GM21528 (cell line): ENCODE measurements around the gene DHTKD1.

Experiments used
- ATAC-seq: cut with Tn5 transposase; IDR thresholded peaks from one replicate; pipeline ENCODE4 v1.9.1; 2021; ENCODE audit warnings: mild to moderate bottlenecking, moderate library complexity; ENCODE audit not compliant: unreplicated experiment, low FRiP score

The DHTKD1 gene

GRCh38 chr10:12068449-12069269, at the start of gene DHTKD1:
TSS of gene DHTKD1 (plus strand) at chr10:12068954. CDS start at chr10:12069034, 80 bp downstream.
- ATAC-seq, result peak; percentile 96

DNA sequence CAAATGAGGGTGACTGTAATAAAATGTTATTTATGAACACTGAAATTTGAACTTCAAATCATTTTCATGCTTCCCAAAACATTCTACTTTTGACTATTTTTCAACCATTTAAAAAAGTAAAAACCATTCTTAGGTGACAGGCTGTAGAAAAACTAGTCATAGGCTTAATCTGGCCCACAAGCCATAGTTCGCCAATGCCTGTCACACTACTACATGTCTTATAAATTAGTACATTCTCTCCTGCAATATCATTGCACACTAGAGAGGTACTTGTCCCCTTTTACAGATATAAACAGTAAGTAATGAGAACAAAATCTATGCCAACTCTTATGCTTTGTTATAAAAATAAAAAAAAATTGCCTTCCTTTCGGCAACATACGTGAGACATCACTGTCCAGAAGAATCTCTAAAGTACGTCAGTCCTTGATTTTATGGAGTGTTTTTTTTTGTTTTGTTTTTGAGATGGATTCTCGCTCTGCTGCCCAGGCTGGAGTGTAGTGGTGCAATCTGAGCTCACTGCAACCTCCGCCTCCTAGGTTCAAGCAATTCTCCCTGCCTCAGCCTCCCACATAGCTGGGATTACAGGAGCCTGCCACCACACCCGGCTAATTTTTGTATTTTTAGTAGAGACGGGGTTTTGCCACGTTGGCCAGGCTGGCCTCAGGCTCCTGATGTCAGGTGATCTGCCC, 49.3 kb upstream of the DHTKD1 start:
- ATAC-seq, result no peak

DNA sequence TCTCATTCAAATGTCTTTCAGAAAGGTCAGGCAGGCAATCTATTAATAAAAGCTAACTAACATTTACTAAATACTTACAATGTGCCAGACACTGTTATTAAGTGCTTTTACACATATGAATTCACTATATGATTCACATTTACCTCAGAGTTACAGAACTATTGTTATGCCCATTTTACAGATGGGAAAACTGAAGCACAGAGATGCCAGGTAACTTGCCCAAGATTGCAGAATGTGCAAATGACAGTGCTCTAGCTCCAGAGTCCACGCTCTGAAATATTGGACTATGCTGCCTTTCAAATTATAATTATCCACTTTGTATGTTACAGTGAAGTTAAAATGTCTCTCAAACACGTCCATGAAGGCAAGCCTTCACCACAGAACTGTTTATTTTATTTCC, 48.2 kb upstream of the DHTKD1 start:
- ATAC-seq, result no peak

GRCh38 chr10:12022580-12023257, 46.0 kb upstream of the DHTKD1 start:
- ATAC-seq, result no peak

GRCh38 chr10:12025591-12025990, 43.2 kb upstream of the DHTKD1 start:
- no peak for ATAC-seq

DNA sequence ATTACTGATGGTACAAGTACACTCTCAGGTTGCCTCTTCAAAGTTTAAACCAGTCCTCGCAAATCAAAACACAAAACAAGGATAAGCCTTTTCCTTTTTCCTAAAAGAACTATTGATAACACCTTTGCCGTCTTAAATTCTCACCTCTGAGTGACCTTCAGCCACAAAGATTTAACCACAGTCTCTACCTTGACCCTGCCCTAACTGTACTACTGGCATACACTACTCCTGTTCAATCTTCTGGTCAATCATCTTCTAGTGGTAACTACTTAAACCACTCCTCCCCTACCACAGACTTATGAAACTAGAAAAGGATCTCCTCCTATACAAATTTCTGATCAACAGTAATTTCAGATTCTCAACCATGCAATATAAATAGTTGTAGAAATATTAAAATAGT, 41.2 kb upstream of the DHTKD1 start:
- ATAC-seq, result peak; percentile 82

GRCh38 chr10:12031404-12031803, 37.4 kb upstream of the DHTKD1 start:
- ATAC-seq, result no peak

GRCh38 chr10:12036073-12036655, 32.6 kb upstream of the DHTKD1 start:
- ATAC-seq, result no peak

- ATAC-seq, result no peak
These were observed 26.9 kb upstream of the DHTKD1 start for GRCh38 chr10:12041766-12042408.

DNA sequence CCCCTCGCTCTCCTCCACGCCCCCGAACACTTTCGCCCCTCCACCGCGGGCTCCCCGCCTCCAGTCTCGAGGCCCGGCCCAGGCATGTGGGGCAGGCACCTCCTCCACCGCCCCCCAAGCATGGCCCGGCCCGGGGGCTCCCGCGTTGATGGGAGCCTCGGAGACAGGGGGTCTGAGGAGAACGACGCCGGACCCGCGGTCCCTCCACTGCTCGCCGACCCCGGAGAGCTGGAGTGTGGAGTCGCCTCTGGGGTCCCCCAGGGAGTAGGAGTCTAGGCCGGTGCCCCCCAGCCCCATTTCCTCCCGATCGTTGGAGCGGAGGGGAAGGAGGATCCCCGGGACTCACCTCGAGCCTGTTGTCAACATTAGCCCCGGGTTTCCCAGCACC, 26.4 kb upstream of the DHTKD1 start:
- peak; percentile 4 for ATAC-seq

- peak; percentile 60 for ATAC-seq
These were observed 25.7 kb upstream of the DHTKD1 start, which contains the start of gene UPF2 for GRCh38 chr10:12042797-12043651. TSS of gene UPF2 (minus strand) at chr10:12042809. CDS start at chr10:12035423, 7,386 bp downstream.

- no peak for ATAC-seq
These were observed 23.2 kb upstream of the DHTKD1 start for GRCh38 chr10:12045596-12045995.

DNA sequence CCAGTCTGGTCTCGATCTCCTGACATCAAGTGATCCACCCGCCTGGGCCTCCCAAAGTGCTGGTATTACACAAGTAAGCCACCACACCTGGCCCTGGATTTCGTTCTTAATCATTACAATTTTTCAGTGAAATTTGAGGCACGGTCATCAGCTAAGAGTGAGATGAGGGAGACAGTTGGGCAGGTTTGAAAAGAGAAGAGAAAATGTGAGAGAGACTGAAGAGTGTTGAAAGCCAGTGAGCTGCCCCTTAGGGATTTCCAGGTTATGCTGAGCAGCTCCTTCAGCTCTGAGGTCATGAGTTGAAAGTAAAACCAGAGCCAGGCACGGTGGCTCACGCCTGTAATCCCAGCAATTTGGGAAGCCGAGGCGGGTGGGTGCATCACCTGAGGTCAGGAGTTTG, 20.2 kb upstream of the DHTKD1 start:
- ATAC-seq, result no peak

GRCh38 chr10:12050528-12050927, 18.2 kb upstream of the DHTKD1 start:
- ATAC-seq, result no peak

DNA sequence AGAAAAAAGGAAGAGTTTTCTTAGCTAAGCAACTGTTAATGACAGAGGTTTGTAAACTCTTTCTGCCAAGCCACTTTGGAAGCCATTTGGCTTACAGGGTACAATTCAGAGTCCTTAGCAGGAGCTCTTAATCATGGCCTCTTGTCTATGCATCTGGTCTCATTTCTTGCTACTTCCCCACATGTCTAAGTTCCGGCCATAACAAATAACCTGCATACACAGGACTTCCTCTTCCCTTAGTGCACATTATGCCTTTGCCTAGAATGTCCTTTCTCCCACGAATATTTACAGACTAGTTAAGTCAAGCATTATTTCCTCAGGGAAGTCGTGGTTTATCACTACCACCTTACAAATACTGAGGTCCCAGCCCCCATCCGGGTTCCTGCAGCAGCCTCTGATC, 17.5 kb upstream of the DHTKD1 start:
- no peak for ATAC-seq

DNA sequence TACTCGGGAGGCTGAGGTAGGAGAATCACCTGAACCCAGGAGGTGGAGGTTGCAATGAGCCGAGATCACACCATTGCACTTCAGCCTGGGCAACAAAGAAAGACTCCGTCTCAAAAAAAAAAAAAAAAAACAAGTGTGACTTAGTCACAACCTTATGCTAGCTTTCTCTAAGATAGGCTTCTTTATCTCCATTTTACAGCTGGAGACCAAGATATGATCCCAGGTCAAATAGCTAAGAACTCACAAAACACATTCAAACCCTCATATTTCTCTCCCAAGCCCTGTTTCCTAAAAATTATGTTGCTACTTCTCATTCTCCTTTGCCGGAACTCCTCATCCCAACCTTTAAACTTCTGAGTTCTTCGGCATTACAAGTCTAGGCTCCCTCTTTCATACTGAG, 13.0 kb upstream of the DHTKD1 start:
- ATAC-seq, result no peak

GRCh38 chr10:12056748-12057147, 12.0 kb upstream of the DHTKD1 start:
- ATAC-seq, result no peak

GRCh38 chr10:12061124-12061523, 7.6 kb upstream of the DHTKD1 start:
- ATAC-seq, result no peak

GRCh38 chr10:12062754-12063482, 5.8 kb upstream of the DHTKD1 start:
- ATAC-seq, result no peak
